IMR-90 (cell line): ENCODE data around the gene C17orf50. TPM values are rescaled to one million over a fixed set of nuclear protein-coding genes. Genes with fewer than 3 reads are reported as not detected.
A peak's percentile ranks its signal among the peaks of the same experiment; 100 is the strongest.

Experiments used
- ATAC-seq: fragments of 200-7000 bp; cut with Tn5 transposase; 2 replicates; pipeline ENCODE4 v1.9.1; 2020; ENCODE audit warnings: low read depth, mild to moderate bottlenecking, moderate library complexity
- BruUV-seq: library from RNA; stranded (reverse); fragments of 400-500 nt; replicated peaks from 2 replicates; lab custom pipeline; 2021; lab: Mats Ljungman, UMichigan
- CTCF ChIA-PET: fragments of 300-600 bp; formaldehyde crosslinking; extraction: SDS; loops from one replicate; lab custom pipeline; 2021; ENCODE audit warnings: antibody characterized with exemption; lab: Yijun Ruan, JAX
- POLR2A ChIA-PET: fragments of 300-600 bp; sonication (Branson Sonifier 250); formaldehyde crosslinking; loops from one replicate; lab custom pipeline; 2022; ENCODE audit warnings: antibody characterized with exemption; ENCODE audit not compliant: unreplicated experiment; lab: Charles Lee
- DNase-seq: peaks from one replicate; pipeline ENCODE4 v3.0.0; 2013
- H2AFZ ChIP-seq: replicated peaks from 2 replicates; pipeline ENCODE3; 2013; ENCODE audit warnings: low read length, mild to moderate bottlenecking; ENCODE audit not compliant: poor library complexity
- H2AK5ac ChIP-seq: 2 replicates; pipeline ENCODE4 v1.6.1; 2013; ENCODE audit warnings: low read depth, low read length, inconsistent platforms
- H2AK9ac ChIP-seq: replicated peaks from 2 replicates; pipeline ENCODE3; 2013; ENCODE audit warnings: mild to moderate bottlenecking, low read depth, low read length, moderate library complexity; ENCODE audit not compliant: poor library complexity
- H2BK120ac ChIP-seq: 2 replicates; pipeline ENCODE4 v1.6.1; 2013; ENCODE audit warnings: low read depth, low read length, inconsistent platforms
- H2BK15ac ChIP-seq: 3 replicates; pipeline ENCODE4 v1.6.1; 2013; ENCODE audit warnings: low read depth, low read length, inconsistent platforms
- H2BK20ac ChIP-seq: 2 replicates; pipeline ENCODE4 v1.6.1; 2013; ENCODE audit warnings: low read depth, mild to moderate bottlenecking, inconsistent platforms, low read length, moderate library complexity
- H2BK5ac ChIP-seq: 2 replicates; pipeline ENCODE4 v1.6.1; 2013; ENCODE audit warnings: mild to moderate bottlenecking, low read depth, low read length, inconsistent platforms; ENCODE audit not compliant: poor library complexity, severe bottlenecking
- H3K14ac ChIP-seq: replicated peaks from 2 replicates; pipeline ENCODE4 v1.6.1; 2013; ENCODE audit warnings: low read depth, low read length, inconsistent platforms
- H3K18ac ChIP-seq: 2 replicates; pipeline ENCODE4 v1.6.1; 2013; ENCODE audit warnings: low read depth, low read length, control low read depth
- H3K23ac ChIP-seq: 2 replicates; pipeline ENCODE4 v1.6.1; 2013; ENCODE audit warnings: low read depth, low read length, inconsistent platforms
- H3K27ac ChIP-seq: 2 replicates; pipeline ENCODE4 v1.5.1; 2013; ENCODE audit warnings: mild to moderate bottlenecking, control low read depth, low read length; ENCODE audit not compliant: insufficient read depth
- H3K27me3 ChIP-seq: 2 replicates; pipeline ENCODE4 v1.6.1; 2013; ENCODE audit warnings: low read length; ENCODE audit not compliant: control insufficient read depth, insufficient read depth
- H3K36me3 ChIP-seq: 2 replicates; pipeline ENCODE4 v1.6.1; 2013; ENCODE audit warnings: low read length, mixed read lengths; ENCODE audit not compliant: control insufficient read depth, insufficient read depth
- H3K4ac ChIP-seq: 2 replicates; pipeline ENCODE4 v1.6.1; 2013; ENCODE audit warnings: low read depth, low read length, inconsistent platforms
- H3K4me1 ChIP-seq: 2 replicates; pipeline ENCODE4 v1.6.1; 2013; ENCODE audit warnings: low read length, mixed read lengths; ENCODE audit not compliant: control insufficient read depth, insufficient read depth
- H3K4me2 ChIP-seq: 2 replicates; pipeline ENCODE4 v1.6.1; 2013; ENCODE audit warnings: low read depth, mild to moderate bottlenecking, control low read depth, low read length, moderate library complexity
- H3K4me3 ChIP-seq: 2 replicates; pipeline ENCODE4 v1.5.1; 2013; ENCODE audit warnings: low read depth, mild to moderate bottlenecking, control low read depth, low read length, moderate library complexity; ENCODE audit not compliant: insufficient read depth
- H3K56ac ChIP-seq: 2 replicates; pipeline ENCODE4 v1.6.1; 2013; ENCODE audit warnings: low read length, inconsistent platforms; ENCODE audit not compliant: insufficient read depth; ENCODE audit errors: extremely low read depth
- H3K79me1 ChIP-seq, 2 experiments: 2 replicates each; pipeline ENCODE4 v1.6.1; 2013; ENCODE audit warnings: low read length in 2 of 2, inconsistent platforms in 1 of 2, low read depth in 1 of 2
- H3K9ac ChIP-seq: 2 replicates; pipeline ENCODE4 v1.6.1; 2013; ENCODE audit warnings: low read depth, low read length, control low read depth
- H3K9me1 ChIP-seq: 2 replicates; pipeline ENCODE4 v1.6.1; 2013; ENCODE audit warnings: low read length, inconsistent platforms; ENCODE audit not compliant: insufficient read depth
- H3K9me3 ChIP-seq: 2 replicates; pipeline ENCODE4 v1.6.1; 2013; ENCODE audit warnings: low read length; ENCODE audit not compliant: control insufficient read depth, insufficient read depth
- H4K20me1 ChIP-seq: 2 replicates; pipeline ENCODE4 v1.6.1; 2013; ENCODE audit warnings: low read length, inconsistent platforms; ENCODE audit not compliant: insufficient read depth
- H4K5ac ChIP-seq: 2 replicates; pipeline ENCODE4 v1.6.1; 2013; ENCODE audit warnings: mild to moderate bottlenecking, low read depth, low read length, control low read depth
- H4K8ac ChIP-seq, 2 experiments: 2 replicates each; pipeline ENCODE4 v1.6.1; 2013; ENCODE audit warnings: low read depth in 2 of 2, low read length in 2 of 2, control low read depth in 1 of 2, inconsistent platforms in 1 of 2
- H4K91ac ChIP-seq: 2 replicates; pipeline ENCODE4 v1.6.1; 2013; ENCODE audit warnings: low read depth, low read length, inconsistent platforms; ENCODE audit not compliant: insufficient read depth
- CEBPB ChIP-seq: IDR thresholded peaks from 2 replicates; pipeline ENCODE4 v1.6.1; 2012; ENCODE audit warnings: low read depth, low read length, improper control_type of control experiment
- FOS ChIP-seq: fragments of 150-350 bp; IDR thresholded peaks from 2 replicates; pipeline ENCODE4 v1.6.1; 2016; ENCODE audit warnings: low read depth, low read length
- MAFK ChIP-seq: IDR thresholded peaks from 2 replicates; pipeline ENCODE4 v1.6.1; 2012; ENCODE audit warnings: low read depth, low read length, improper control_type of control experiment
- MAZ ChIP-seq: IDR thresholded peaks from 2 replicates; pipeline ENCODE4 v1.6.1; 2012; ENCODE audit warnings: low read depth, mild to moderate bottlenecking, low read length, improper control_type of control experiment, moderate library complexity, borderline replicate concordance
- NFE2L2 ChIP-seq: fragments of 150-350 bp; IDR thresholded peaks from 2 replicates; pipeline ENCODE4 v1.6.1; 2016; ENCODE audit warnings: low read depth, mild to moderate bottlenecking, low read length
- RAD21 ChIP-seq: IDR thresholded peaks from 2 replicates; pipeline ENCODE4 v1.6.1; 2012; ENCODE audit warnings: low read length, improper control_type of control experiment
- RCOR1 ChIP-seq: IDR thresholded peaks from 2 replicates; pipeline ENCODE4 v1.6.1; 2012; ENCODE audit warnings: mild to moderate bottlenecking, low read length, improper control_type of control experiment; ENCODE audit not compliant: insufficient replicate concordance
- RFX5 ChIP-seq: IDR thresholded peaks from 2 replicates; pipeline ENCODE4 v1.8.0; 2012; ENCODE audit warnings: low read depth, mild to moderate bottlenecking, low read length, moderate library complexity
- WGBS, 2 experiments: methylation state at CpG; one replicate each; pipeline versions ENCODE4 v1.1.5 to v1.1.7; 2013; ENCODE audit warnings: missing lambda C conversion rate in 2 of 2; ENCODE audit not compliant: insufficient read length in 1 of 2; ENCODE audit errors: extremely low coverage in 2 of 2; 5-methylcytosine and 5-hydroxymethylcytosine counted together
- dilution Hi-C: fragments of 300-500 bp; cut with HindIII; formaldehyde crosslinking; loops from one replicate; pipeline ENCODE4 v1.14.3; 2018; ENCODE audit warnings: low sequenced_read_pairs; ENCODE audit not compliant: unreplicated experiment
- in situ Hi-C: fragments of 300-500 bp; cut with MboI; formaldehyde crosslinking; loops from 3 replicates; pipeline ENCODE4 v1.14.3; 2019; ENCODE audit warnings: low sequenced_read_pairs, inconsistent platforms, mixed read lengths
- intact Hi-C: fragments of 100-400 bp; cut with micrococcal nuclease; formaldehyde crosslinking; loops from 2 replicates; pipeline ENCODE4 v1.10.0; 2022
- polyA plus RNA-seq, 3 experiments: library from polyadenylated mRNA; depleted of rRNA; stranded (reverse); fragments of >200 nt; gene quantifications; 2 replicates each; pipeline ENCODE4 v1.2.3, GENCODE V29; 2012; ENCODE audit warnings: low replicate concordance in 1 of 3
- total RNA-seq: library from RNA; depleted of rRNA; stranded (reverse); fragments of >200 nt; gene quantifications from 2 replicates; pipeline ENCODE4 v1.2.3, GENCODE V29; 2012

The C17orf50 gene
- total and polyA plus RNA-seq, 2 of the 4 experiments (the other 2 are of a cell fraction) = not detected

GRCh38 chr17:35725802-35726126 lies 34.9 kb upstream of the C17orf50 start (continued):
- no peak for TF ChIP-seq NFE2L2

- WGBS, 2 experiments = 0% methylated on average over 1 of the region's 6 CpGs; no CpG with 5 or more reads in 1 of the 2 experiments
- peaks cover 17% of the 10 kb centered on the region for H3K36me3 ChIP-seq
- peak overlapping the region; percentile 30; the same call in 1 of the 2 replicates for H4K91ac ChIP-seq
- H3K79me1 ChIP-seq = peaks cover 0 to 24% of the 10 kb centered on the region in 2 experiments; a peak in 2 of 4 replicates
- peak overlapping the region; percentile 56 for H3K9ac ChIP-seq
- peaks cover 18% of the 10 kb centered on the region for H3K4me1 ChIP-seq
- H3K4ac ChIP-seq = peak overlapping the region; percentile 80
- H3K27me3 ChIP-seq = no peaks in the 10 kb centered on the region
- no peaks in the 10 kb centered on the region for H3K9me3 ChIP-seq
- H3K4me3 ChIP-seq = no peak overlapping the region
- dilution Hi-C loops (no loop called here), in situ Hi-C loops (loop anchor here (25.0 kb wide), 1 partner anchor 364 kb away; the partner anchor contains the start of gene SLFN11), intact Hi-C loops (no loop called here)
- H4K5ac ChIP-seq = peak overlapping the region; percentile 58; the same call in 1 of the 2 replicates
- H3K56ac ChIP-seq = no peak overlapping the region
- ATAC-seq = peak; percentile 71
- DNase-seq = peak; percentile 88
- peak overlapping the region; percentile 81 for H3K14ac ChIP-seq
- BruUV-seq = no TSS peak
- H4K20me1 ChIP-seq = peaks cover 13% of the 10 kb centered on the region; the same call in 1 of the 2 replicates
- peak overlapping the region; percentile 49; the same call in 1 of the 2 replicates for H3K18ac ChIP-seq
- peak overlapping the region; percentile 26; the same call in 1 of the 3 replicates for H2BK15ac ChIP-seq
- H2BK120ac ChIP-seq = peak overlapping the region; percentile 30; the same call in 1 of the 2 replicates
- peak overlapping the region; percentile 73 for H2BK5ac ChIP-seq
- H3K9me1 ChIP-seq = peaks cover 18% of the 10 kb centered on the region
- peak overlapping the region; percentile 50 for H3K4me2 ChIP-seq
- H2AFZ ChIP-seq = peak overlapping the region; percentile 28
- H3K23ac ChIP-seq = peak overlapping the region; percentile 64; the same call in 1 of the 2 replicates
- H2AK5ac ChIP-seq = peak overlapping the region; percentile 83
- TF ChIP-seq RFX5 = no peak
- TF ChIP-seq MAFK = no peak
- no peak for TF ChIP-seq RCOR1
- no peak for TF ChIP-seq RAD21
- TF ChIP-seq CEBPB = peak; percentile 55
- 0 out of 2 replicates have a peak, but pooled peaks have one; percentile 15 for TF ChIP-seq MAZ
- no peak for TF ChIP-seq FOS
- H4K8ac ChIP-seq = peak overlapping the region in 1 of 2 experiments; percentile 57; a peak in 1 of 4 replicates
- peak overlapping the region; percentile 25 for H2AK9ac ChIP-seq
- CTCF ChIA-PET = interaction anchor here (0.7 kb wide), 1 partner anchor 21 kb away, joined by 3 read pairs; no protein-coding TSS in a partner anchor
- 0 out of 2 replicates have a peak overlapping the region, but pooled peaks have one; percentile 47 for H2BK20ac ChIP-seq
- POLR2A ChIA-PET = interaction anchor here (0.6 to 0.7 kb wide), 2 partner anchors 583 to 643 kb away, joined by 3 to 6 read pairs; no protein-coding TSS in a partner anchor
- peak overlapping the region; percentile 91; the same call in 1 of the 2 replicates for H3K27ac ChIP-seq
Observed at GRCh38 chr17:35726127-35726952, 34.3 kb upstream of the C17orf50 start.
